Measurements from ENCODE around the gene NUDT21. TPM values are rescaled to one million over a fixed set of nuclear protein-coding genes. Genes with fewer than 3 reads are reported as not detected.
A peak's percentile ranks its signal among the peaks of the same experiment; 100 is the strongest.

NUDT21 gene
- polyA plus RNA-seq, 1 of the 3 experiments (the other 2 are of a cell fraction), result 42.2 TPM

DNA sequence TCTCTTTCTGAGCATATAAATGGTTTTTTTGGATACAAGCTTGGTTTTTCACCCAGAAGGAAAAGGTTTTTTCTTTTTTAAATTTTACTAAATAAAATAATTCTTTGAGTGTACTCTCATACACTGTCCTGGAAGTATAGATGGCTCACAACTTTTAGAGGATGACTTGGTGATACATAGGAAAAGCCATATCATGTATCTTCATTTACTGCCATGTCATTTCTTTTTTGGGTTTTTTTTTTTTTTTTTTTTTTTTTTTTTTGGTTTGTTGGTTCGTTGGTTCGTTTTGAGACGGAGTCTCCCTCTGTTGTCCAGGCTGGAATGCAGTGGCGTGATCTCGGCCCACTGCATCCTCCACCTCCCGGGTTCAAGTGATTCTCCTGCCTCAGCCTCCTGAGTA, 12.0 kb upstream of the NUDT21 start (continued):
- TF ChIP-seq ZBTB33 (IDR thresholded peaks at IDR 0.05; ENCODE audit: borderline replicate concordance, low read depth) (no peak), EP300 (IDR thresholded peaks at IDR 0.05; ENCODE audit: borderline replicate concordance in 1 of 2, low read depth in 1 of 2, low read length in 1 of 2) (no peak), NFIC (IDR thresholded peaks at IDR 0.05; ENCODE audit: borderline replicate concordance) (no peak), NRF1 (IDR thresholded peaks at IDR 0.05; ENCODE audit: low read depth, low read length) (no peak), YY1 (IDR thresholded peaks at IDR 0.05; ENCODE audit: low read depth) (no peak), POLR2AphosphoS5 (IDR thresholded peaks at IDR 0.05; ENCODE audit: low read depth, low read length) (no peak), USF1 (IDR thresholded peaks at IDR 0.05; ENCODE audit: borderline replicate concordance, low read depth) (no peak), ELF1 (IDR thresholded peaks at IDR 0.05) (no peak)
- TF ChIP-seq, protein P1, sequence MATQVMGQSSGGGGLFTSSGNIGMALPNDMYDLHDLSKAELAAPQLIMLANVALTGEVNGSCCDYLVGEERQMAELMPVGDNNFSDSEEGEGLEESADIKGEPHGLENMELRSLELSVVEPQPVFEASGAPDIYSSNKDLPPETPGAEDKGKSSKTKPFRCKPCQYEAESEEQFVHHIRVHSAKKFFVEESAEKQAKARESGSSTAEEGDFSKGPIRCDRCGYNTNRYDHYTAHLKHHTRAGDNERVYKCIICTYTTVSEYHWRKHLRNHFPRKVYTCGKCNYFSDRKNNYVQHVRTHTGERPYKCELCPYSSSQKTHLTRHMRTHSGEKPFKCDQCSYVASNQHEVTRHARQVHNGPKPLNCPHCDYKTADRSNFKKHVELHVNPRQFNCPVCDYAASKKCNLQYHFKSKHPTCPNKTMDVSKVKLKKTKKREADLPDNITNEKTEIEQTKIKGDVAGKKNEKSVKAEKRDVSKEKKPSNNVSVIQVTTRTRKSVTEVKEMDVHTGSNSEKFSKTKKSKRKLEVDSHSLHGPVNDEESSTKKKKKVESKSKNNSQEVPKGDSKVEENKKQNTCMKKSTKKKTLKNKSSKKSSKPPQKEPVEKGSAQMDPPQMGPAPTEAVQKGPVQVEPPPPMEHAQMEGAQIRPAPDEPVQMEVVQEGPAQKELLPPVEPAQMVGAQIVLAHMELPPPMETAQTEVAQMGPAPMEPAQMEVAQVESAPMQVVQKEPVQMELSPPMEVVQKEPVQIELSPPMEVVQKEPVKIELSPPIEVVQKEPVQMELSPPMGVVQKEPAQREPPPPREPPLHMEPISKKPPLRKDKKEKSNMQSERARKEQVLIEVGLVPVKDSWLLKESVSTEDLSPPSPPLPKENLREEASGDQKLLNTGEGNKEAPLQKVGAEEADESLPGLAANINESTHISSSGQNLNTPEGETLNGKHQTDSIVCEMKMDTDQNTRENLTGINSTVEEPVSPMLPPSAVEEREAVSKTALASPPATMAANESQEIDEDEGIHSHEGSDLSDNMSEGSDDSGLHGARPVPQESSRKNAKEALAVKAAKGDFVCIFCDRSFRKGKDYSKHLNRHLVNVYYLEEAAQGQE (IDR thresholded peaks at IDR 0.05; ENCODE audit: low read depth, low read length), result no peak
- TF ChIP-seq, protein P2, sequence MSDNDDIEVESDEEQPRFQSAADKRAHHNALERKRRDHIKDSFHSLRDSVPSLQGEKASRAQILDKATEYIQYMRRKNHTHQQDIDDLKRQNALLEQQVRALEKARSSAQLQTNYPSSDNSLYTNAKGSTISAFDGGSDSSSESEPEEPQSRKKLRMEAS (IDR thresholded peaks at IDR 0.05; ENCODE audit: low read depth), result no peak

DNA sequence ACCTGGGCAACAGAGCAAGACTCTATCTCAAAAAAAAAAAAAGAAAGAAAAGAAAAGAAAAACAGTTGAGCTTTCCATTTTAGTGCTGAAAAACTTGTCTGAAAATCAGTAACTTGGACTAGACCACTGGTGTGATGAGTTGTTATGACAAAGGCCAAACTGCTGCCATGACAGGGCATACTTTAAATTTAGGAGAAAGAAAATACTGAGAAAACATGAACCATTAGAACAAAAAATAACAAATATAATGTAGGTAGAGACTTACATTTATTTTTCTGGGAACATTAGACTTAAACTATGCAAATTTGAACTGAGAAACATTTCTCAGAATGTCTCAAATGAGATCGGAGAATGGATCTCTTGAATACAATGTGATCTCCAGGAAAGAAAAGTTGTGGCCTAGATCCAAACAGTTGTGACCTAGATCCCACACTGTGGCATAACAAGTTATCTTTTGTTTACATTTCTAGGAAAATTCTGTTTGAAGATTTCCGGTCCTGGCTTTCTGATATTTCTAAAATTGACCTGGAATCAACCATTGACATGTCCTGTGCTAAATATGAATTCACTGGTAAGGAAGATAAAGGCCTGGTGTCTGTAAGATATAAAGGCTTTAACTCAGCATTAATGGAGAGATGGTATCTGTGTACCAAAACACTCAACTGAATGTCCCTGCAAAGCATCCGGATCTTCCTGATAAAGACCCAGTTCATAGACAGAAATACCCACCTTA, 11.1 kb upstream of the NUDT21 start:
- Histone ChIP-seq H3K9me2 (no peaks in the 10 kb centered on the region), H4K20me1 (ENCODE audit: insufficient read depth) (no peaks in the 10 kb centered on the region), H3F3A (replicated peaks; ENCODE audit: insufficient read depth) (no peaks in the 10 kb centered on the region), H3K4me1 (ENCODE audit: control insufficient read depth in 1 of 2, insufficient read depth in 2 of 2, low read depth in 1 of 2, low read length in 1 of 2) (peaks cover 0 to 4% of the 10 kb centered on the region in 2 experiments; a peak in 2 of 4 replicates), H3K4me2 (no peak overlapping the region), H3K9ac (no peak overlapping the region), H3K79me2 (ENCODE audit: insufficient read depth) (0 out of 2 replicates have a peak, but pooled peaks cover 2% of the 10 kb centered on the region), H3K27ac (ENCODE audit: low read depth in 2 of 2, low read length in 1 of 2) (peak overlapping the region in 1 of 2 experiments; percentile 30; a peak in 2 of 4 replicates), H3K4me3 (ENCODE audit: low read depth in 2 of 2, low read length in 1 of 2) (no peak overlapping the region), H3K9me3 (no peaks in the 10 kb centered on the region), H3K27me3 (ENCODE audit: insufficient read depth) (no peaks in the 10 kb centered on the region), H3K36me3 (replicated peaks in 1 of 2; ENCODE audit: control insufficient read depth in 1 of 2, insufficient read depth in 2 of 2, low read length in 1 of 2) (peaks cover 84 to 85% of the 10 kb centered on the region in 2 experiments), H2AFZ (ENCODE audit: low read depth) (no peak overlapping the region)
- POLR2A ChIA-PET, result no interaction called here
- 78% methylated on average over 3 of the region's 3 CpGs for WGBS (ENCODE audit: low lambda C conversion rate)
- CTCF ChIA-PET, result no interaction called here
- peak; percentile 49 for DNase-seq
- TF ChIP-seq ELF1 (IDR thresholded peaks at IDR 0.05), result no peak
- TF ChIP-seq EP300 (IDR thresholded peaks at IDR 0.05; ENCODE audit: borderline replicate concordance in 1 of 2, low read depth in 1 of 2, low read length in 1 of 2), result peak in 1 of 2 experiments; percentile 70; a peak in 1 of 4 replicates
- no peak for TF ChIP-seq FOXM1 (IDR thresholded peaks at IDR 0.05; ENCODE audit: low read depth)
- TF ChIP-seq, protein P3, sequence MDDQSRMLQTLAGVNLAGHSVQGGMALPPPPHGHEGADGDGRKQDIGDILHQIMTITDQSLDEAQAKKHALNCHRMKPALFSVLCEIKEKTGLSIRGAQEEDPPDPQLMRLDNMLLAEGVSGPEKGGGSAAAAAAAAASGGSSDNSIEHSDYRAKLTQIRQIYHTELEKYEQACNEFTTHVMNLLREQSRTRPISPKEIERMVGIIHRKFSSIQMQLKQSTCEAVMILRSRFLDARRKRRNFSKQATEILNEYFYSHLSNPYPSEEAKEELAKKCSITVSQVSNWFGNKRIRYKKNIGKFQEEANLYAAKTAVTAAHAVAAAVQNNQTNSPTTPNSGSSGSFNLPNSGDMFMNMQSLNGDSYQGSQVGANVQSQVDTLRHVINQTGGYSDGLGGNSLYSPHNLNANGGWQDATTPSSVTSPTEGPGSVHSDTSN (IDR thresholded peaks at IDR 0.05), result no peak
- TF ChIP-seq NRF1 (IDR thresholded peaks at IDR 0.05; ENCODE audit: low read depth, low read length), result no peak
- TF ChIP-seq CHD2 (IDR thresholded peaks at IDR 0.05; ENCODE audit: low read length, partially characterized antibody), result peak; percentile 36
- TF ChIP-seq YY1 (IDR thresholded peaks at IDR 0.05; ENCODE audit: low read depth), result no peak
- no peak for TF ChIP-seq IRF3 (IDR thresholded peaks at IDR 0.05; ENCODE audit: low read depth, low read length)
- peak; percentile 60; the same call in 1 of the 2 replicates for TF ChIP-seq RCOR1 (IDR thresholded peaks at IDR 0.05; ENCODE audit: low read length)
- no peak for TF ChIP-seq FOXJ3 (CRISPR knock-in tag; IDR thresholded peaks at IDR 0.05)
- peak; percentile 80 for TF ChIP-seq GATA2 (CRISPR knock-in tag; IDR thresholded peaks at IDR 0.05)
